GM18519 (cell line): ENCODE data around the gene DHX34.

Experiments
- ATAC-seq: cut with Tn5 transposase; IDR thresholded peaks from one replicate; pipeline ENCODE4 v1.9.1; 2021; ENCODE audit warnings: mild to moderate bottlenecking, moderate library complexity; ENCODE audit not compliant: unreplicated experiment, low FRiP score

The DHX34 gene

DNA sequence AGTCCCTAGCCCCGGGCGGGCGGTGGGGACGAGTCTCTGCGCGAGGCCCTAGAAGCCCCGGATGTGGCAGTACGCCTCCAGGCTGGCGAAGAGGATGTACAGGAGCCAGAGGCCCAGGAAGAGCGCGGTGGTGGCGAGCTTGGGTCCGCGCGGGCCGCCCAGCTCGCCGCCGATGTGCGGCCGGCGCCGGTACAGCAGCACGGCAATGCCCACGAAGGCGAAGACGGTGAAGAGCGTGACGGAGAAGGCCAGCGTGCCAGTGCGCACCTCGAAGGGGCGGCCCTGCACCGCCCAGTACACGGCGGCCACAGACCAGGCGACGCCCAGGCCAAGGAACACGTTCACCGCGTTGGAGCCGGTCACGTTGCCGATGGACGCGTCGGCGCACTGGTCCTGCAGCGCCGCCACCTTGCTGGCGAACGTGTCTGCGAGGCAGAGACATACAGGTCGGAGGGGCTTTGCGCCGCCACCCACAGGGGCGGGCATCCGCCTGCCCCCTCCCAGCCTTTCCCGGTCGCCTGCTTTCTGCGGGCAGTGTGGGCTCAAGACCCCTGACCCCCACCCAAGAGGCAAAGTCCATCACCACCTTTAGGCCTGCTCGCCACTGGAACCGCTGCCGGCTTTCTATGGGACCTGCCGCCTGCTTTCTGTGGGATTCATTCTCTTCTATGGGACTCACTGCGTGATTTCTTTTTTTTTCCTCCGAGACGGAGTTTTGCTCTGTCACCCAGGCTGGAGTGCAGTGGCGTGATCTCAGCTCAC lies 81.1 kb downstream of the DHX34 start:
- ATAC-seq, result no peak

DNA sequence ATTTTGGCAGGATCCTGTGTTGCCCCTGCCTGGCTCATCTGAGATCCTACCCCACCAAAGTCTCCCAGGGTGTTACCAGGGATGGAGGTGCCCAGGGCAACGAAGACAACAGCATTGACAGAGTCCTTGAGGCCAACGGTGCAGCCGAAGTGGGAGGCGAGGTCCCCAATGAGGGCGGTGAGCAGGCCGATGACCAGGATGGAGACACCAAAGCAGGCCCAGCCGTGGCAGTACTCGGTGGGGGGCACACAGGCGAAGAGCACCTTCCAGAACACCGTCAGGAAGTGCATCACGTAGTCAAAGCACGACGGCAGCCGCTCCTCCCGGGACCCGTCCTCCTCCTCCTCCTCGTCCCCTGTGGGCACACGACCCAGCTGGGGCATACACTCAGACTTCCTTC lies 83.0 kb downstream of the DHX34 start:
- no peak for ATAC-seq
